ENCODE data around the gene TINAGL1.
"Not testable (repeated sequence)": the region's sequence is repeated elsewhere in the genome, so short reads cannot be mapped to it uniquely, and the experiment has no call there.

TINAGL1 gene

GRCh38 chr1:31583995-31584868 lies 7.9 kb downstream of the TINAGL1 start:
- DNase-seq = no peak

GRCh38 chr1:31584869-31585735 lies 8.8 kb downstream of the TINAGL1 start:
- DNase-seq = no peak

- DNase-seq = no peak
Observed at GRCh38 chr1:31585736-31586365, 9.5 kb downstream of the TINAGL1 start.

GRCh38 chr1:31586376-31587327 lies 10.3 kb downstream of the TINAGL1 start:
- DNase-seq = no peak

GRCh38 chr1:31587328-31587699 lies 11.0 kb downstream of the TINAGL1 start:
- not testable (repeated sequence) for DNase-seq

- DNase-seq = no peak
Observed at GRCh38 chr1:31587720-31588423, 11.6 kb downstream of the TINAGL1 start.

- DNase-seq = no peak
Observed at GRCh38 chr1:31588751-31589515, 12.6 kb downstream of the TINAGL1 start.

GRCh38 chr1:31591425-31592093 lies 15.2 kb downstream of the TINAGL1 start:
- no peak for DNase-seq

- no peak for DNase-seq
Observed at GRCh38 chr1:31592132-31592531, 15.8 kb downstream of the TINAGL1 start.

GRCh38 chr1:31593136-31593665 lies 16.9 kb downstream of the TINAGL1 start:
- DNase-seq = no peak

GRCh38 chr1:31593770-31594632 lies 17.7 kb downstream of the TINAGL1 start:
- no peak for DNase-seq

- DNase-seq = no peak
Observed at GRCh38 chr1:31595836-31596736, 19.8 kb downstream of the TINAGL1 start.

- DNase-seq = no peak
Observed at GRCh38 chr1:31596737-31597097, 20.4 kb downstream of the TINAGL1 start.

GRCh38 chr1:31598980-31599379 lies 22.7 kb downstream of the TINAGL1 start:
- DNase-seq = no peak

- no peak for DNase-seq
Observed at GRCh38 chr1:31600641-31601040, 24.3 kb downstream of the TINAGL1 start.

- no peak for DNase-seq
Observed at GRCh38 chr1:31602081-31602480, 25.8 kb downstream of the TINAGL1 start.

- no peak for DNase-seq
Observed at GRCh38 chr1:31605908-31606427, 29.7 kb downstream of the TINAGL1 start.

- no peak for DNase-seq
Observed at GRCh38 chr1:31607360-31607759, 31.0 kb downstream of the TINAGL1 start.

Measured in NCI-H1417 treated with DMSO at 0.1 percent for 48 hours (cell line).